ENCODE measurements around the gene RAD23B.
A peak's percentile ranks its signal among the peaks of the same experiment; 100 is the strongest.

RAD23B gene

DNA sequence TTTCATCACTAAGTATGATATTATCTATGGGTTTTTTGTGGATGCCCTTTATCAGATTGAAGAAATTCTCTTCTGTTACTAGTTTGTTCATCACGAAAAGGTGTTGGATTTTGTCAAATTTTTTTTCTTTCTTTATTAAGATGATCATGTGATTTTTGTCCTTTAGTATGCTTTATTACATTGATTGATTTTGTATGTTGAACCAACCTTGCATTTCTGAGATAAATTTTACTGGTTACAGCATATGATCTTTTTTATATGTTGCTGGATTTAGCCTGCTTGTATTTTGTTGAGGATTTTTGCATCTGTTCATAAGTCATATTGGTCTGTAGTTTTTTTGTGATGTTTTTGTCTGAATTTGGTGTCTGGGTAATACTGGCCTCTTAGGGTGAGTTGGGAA lies 42.8 kb downstream of the RAD23B start:
- H3K36me3 Mint-ChIP-seq (ENCODE audit: low read depth), result peaks cover 84% of the 10 kb centered on the region

DNA sequence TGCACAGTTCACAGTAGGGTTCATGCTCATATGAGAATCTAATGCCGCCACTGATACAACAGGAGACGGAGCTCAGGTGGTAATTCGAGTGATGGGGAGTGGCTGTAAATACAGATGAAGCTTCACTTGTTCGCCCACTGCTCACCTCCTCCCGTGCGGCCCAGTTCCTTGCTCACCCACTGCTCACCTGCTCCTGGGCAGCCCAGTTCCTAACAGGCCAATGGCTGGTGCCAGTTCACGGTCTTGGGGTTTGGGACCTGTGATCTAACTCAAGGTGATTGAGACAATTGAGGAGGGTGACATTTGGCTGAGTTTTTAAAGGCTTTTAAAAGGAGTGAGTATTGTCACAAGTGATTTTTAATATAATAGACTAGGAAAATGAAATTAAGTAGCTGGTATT lies 45.4 kb downstream of the RAD23B start:
- Mint-ChIP-seq H3K4me3 (no peak overlapping the region), H3K27me3 (no peaks in the 10 kb centered on the region), H3K9me3 (peaks cover 5% of the 10 kb centered on the region), H3K4me1 (peaks cover 9% of the 10 kb centered on the region), H3K27ac (no peak overlapping the region), H3K36me3 (ENCODE audit: low read depth) (peaks cover 92% of the 10 kb centered on the region)
- DNase-seq (no peak), ATAC-seq (no peak)

More for the DNA sequence above, 42.8 kb downstream of the RAD23B start:
- no peak for ATAC-seq
- no peak for DNase-seq
- Mint-ChIP-seq H3K9me3 (peaks cover 5% of the 10 kb centered on the region), H3K27me3 (no peaks in the 10 kb centered on the region), H3K4me3 (no peak overlapping the region), H3K4me1 (peaks cover 14% of the 10 kb centered on the region), H3K27ac (no peak overlapping the region)

DNA sequence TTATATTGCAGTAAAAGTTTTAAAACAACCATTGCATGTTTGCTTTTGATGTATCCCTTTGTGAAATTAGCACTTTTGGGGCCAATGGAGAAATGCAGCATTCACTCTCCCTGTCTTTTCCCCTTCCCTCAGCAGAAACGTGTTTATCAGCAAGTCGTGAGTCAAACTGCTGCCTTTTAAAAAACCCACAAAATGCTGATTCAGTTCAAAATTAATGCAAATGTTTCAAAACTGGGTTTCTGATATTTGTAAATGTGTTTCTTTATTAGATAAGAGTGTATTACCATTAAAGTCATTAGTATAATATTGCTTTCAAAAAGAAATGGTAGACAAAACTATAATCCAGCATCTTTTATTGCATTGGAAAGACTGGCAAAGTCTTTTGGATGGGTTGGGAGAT lies 47.3 kb downstream of the RAD23B start:
- DNase-seq (no peak), ATAC-seq (no peak)
- H3K36me3 Mint-ChIP-seq (ENCODE audit: low read depth), result peaks cover 88% of the 10 kb centered on the region
- H3K27me3 Mint-ChIP-seq, result no peaks in the 10 kb centered on the region
- H3K9me3 Mint-ChIP-seq, result no peaks in the 10 kb centered on the region
- H3K4me3 Mint-ChIP-seq, result no peak overlapping the region
- no peak overlapping the region for H3K27ac Mint-ChIP-seq
- H3K4me1 Mint-ChIP-seq, result peaks cover 2% of the 10 kb centered on the region

DNA sequence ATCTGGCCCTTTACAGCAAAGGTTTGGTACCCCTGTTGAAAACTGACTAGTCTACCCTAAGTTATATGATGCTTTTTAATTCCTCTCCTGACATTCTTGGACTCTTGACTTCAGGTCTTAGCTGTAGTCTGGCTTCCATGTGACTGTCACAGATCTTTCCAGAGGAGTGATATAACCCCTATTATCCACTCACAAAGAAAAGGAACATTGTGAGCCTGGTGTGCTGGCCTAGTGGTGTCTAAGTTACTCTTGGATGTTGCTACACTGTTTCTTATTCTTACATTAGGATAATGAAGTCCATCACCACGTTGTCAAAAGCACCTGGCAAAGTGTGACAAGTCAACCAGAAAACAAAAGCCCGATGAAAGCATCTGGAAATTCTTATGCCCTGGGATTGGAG lies 49.8 kb downstream of the RAD23B start:
- ATAC-seq, result no peak
- no peaks in the 10 kb centered on the region for H3K9me3 Mint-ChIP-seq
- DNase-seq, result no peak
- H3K36me3 Mint-ChIP-seq (ENCODE audit: low read depth), result peaks cover 68% of the 10 kb centered on the region
- no peak overlapping the region for H3K4me3 Mint-ChIP-seq
- H3K27ac Mint-ChIP-seq, result peak overlapping the region; percentile 65
- H3K4me1 Mint-ChIP-seq, result peaks cover under 1% of the 10 kb centered on the region
- no peaks in the 10 kb centered on the region for H3K27me3 Mint-ChIP-seq

DNA sequence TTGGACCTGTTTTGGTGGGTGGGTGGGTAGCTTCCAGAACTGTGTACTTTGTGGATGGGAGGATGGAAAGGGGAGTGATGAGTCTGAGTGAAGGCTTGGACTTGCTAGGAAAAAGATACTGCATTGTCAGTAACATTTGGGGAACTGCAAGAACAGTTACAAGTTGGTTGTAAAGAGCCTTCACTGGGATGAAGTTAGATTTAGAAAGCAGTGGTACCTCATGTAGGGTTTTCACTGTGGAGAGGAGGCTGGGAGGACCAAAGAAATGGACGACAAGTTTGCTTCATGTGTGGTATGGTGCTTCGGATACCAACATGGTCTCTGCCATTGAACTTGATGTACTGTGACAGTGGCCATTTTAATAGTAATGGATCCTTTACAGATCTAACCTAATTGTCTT lies 50.3 kb downstream of the RAD23B start:
- H3K4me1 Mint-ChIP-seq, result no peaks in the 10 kb centered on the region
- H3K4me3 Mint-ChIP-seq, result no peak overlapping the region
- H3K9me3 Mint-ChIP-seq, result no peaks in the 10 kb centered on the region
- ATAC-seq (no peak), DNase-seq (no peak)
- peaks cover 64% of the 10 kb centered on the region for H3K36me3 Mint-ChIP-seq (ENCODE audit: low read depth)
- no peaks in the 10 kb centered on the region for H3K27me3 Mint-ChIP-seq
- H3K27ac Mint-ChIP-seq, result no peak overlapping the region

DNA sequence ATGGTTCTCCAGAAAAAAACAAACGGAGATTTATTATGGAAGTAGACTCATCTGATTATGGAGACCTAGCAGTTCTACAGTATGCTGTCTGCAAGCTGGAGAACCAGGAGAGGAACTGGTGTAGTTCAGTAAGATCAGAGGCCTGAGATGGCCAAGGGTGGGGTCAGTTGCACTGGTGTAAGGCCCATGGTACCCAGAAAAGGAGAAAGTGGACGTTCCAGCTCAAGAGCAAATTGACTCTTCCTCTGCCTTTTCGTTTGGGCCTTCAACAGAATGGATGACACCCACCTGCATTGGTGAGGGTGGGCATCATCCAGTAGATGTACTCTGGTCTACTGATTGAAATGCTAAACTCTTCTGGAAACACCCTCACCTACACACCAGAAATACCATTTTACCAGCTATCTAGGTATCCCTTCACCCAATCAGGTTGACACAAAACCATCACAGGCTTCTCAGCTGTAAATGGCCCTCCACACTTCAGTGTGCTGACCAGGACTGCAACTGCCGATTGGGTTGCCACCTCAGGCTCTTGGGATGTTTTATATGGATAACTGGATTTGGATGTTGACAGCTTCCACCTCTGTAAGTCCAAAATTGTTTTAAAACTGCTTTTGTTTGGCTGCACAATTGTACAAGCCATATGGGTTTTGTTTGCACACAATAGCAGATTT lies 51.2 kb downstream of the RAD23B start:
- ATAC-seq, result no peak
- Mint-ChIP-seq H3K36me3 (ENCODE audit: low read depth) (peaks cover 60% of the 10 kb centered on the region), H3K4me3 (no peak overlapping the region), H3K9me3 (no peaks in the 10 kb centered on the region), H3K4me1 (no peaks in the 10 kb centered on the region), H3K27me3 (no peaks in the 10 kb centered on the region), H3K27ac (no peak overlapping the region)
- no peak for DNase-seq

DNA sequence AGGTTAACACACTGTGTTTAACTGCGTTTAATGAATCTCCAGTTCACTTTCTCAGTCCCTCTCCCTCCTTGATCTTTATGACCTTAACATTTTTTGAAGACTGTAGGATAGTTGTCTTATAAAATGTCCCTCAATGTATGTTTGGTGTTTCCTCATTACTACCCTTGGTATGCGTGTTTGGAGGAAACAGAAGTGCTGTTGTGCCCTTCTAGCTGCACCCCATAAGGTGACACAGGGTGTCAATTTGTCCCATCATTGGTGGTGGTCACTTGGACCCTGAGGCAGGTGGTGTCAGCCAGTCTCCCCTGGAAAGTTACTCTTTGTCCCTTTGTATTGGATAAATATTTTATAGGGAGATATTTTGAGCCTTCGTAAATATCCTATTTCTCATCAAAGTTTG lies 52.3 kb downstream of the RAD23B start:
- no peak overlapping the region for H3K27ac Mint-ChIP-seq
- peaks cover 53% of the 10 kb centered on the region for H3K36me3 Mint-ChIP-seq (ENCODE audit: low read depth)
- H3K27me3 Mint-ChIP-seq, result no peaks in the 10 kb centered on the region
- no peaks in the 10 kb centered on the region for H3K9me3 Mint-ChIP-seq
- no peak for DNase-seq
- ATAC-seq, result no peak
- no peak overlapping the region for H3K4me3 Mint-ChIP-seq
- H3K4me1 Mint-ChIP-seq, result no peaks in the 10 kb centered on the region

GRCh38 chr9:107336718-107337360 lies 53.8 kb downstream of the RAD23B start:
- DNase-seq, result no peak
- ATAC-seq, result no peak
- Mint-ChIP-seq H3K4me1 (peaks cover 6% of the 10 kb centered on the region), H3K27ac (no peak overlapping the region), H3K9me3 (no peaks in the 10 kb centered on the region), H3K36me3 (ENCODE audit: low read depth) (peaks cover 39% of the 10 kb centered on the region), H3K27me3 (no peaks in the 10 kb centered on the region), H3K4me3 (no peak overlapping the region)

GRCh38 chr9:107337676-107338590 lies 54.9 kb downstream of the RAD23B start:
- Mint-ChIP-seq H3K36me3 (ENCODE audit: low read depth) (peaks cover 29% of the 10 kb centered on the region), H3K27me3 (no peaks in the 10 kb centered on the region), H3K4me1 (peaks cover 6% of the 10 kb centered on the region), H3K9me3 (no peaks in the 10 kb centered on the region), H3K27ac (no peak overlapping the region), H3K4me3 (no peak overlapping the region)
- no peak for ATAC-seq
- DNase-seq, result no peak

DNA sequence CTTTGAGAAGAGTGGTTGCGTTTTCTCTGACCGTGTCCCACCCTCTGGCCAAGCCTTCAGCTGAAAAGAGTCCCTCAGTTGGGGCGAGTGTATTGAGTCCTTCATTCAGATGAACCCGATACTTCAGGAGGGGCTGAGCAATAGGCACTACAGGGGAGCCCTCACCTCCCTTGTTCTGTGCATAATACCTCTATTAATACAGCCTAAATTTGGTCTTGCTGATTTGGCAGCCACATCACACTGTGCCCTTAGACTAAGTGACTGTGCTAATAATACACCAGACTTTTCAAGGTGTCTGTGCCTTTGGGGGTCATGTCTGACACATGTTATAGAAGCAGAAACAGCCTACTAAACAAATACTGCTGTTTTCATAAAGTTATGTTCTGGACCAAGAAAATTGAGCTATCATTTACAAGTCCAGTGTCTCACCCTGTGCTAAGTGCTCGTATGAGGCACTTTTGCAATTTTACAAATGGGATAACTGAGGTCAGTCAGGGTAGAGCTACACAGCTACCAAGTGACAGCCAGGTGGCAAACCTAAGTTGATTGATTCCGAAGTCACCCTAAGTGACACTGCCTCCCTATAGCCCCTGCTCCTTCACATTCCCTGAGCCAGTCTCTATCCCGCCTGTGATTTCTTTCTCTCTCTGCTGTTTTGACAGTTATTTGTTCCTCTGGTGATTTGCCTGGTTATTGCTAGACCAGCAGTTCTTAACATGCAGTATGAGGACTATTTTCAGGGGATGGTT lies 56.0 kb downstream of the RAD23B start:
- no peaks in the 10 kb centered on the region for H3K9me3 Mint-ChIP-seq
- ATAC-seq (no peak), DNase-seq (no peak)
- H3K4me1 Mint-ChIP-seq, result peaks cover 6% of the 10 kb centered on the region
- no peaks in the 10 kb centered on the region for H3K27me3 Mint-ChIP-seq
- no peak overlapping the region for H3K27ac Mint-ChIP-seq
- no peak overlapping the region for H3K4me3 Mint-ChIP-seq
- H3K36me3 Mint-ChIP-seq (ENCODE audit: low read depth), result peaks cover 19% of the 10 kb centered on the region

DNA sequence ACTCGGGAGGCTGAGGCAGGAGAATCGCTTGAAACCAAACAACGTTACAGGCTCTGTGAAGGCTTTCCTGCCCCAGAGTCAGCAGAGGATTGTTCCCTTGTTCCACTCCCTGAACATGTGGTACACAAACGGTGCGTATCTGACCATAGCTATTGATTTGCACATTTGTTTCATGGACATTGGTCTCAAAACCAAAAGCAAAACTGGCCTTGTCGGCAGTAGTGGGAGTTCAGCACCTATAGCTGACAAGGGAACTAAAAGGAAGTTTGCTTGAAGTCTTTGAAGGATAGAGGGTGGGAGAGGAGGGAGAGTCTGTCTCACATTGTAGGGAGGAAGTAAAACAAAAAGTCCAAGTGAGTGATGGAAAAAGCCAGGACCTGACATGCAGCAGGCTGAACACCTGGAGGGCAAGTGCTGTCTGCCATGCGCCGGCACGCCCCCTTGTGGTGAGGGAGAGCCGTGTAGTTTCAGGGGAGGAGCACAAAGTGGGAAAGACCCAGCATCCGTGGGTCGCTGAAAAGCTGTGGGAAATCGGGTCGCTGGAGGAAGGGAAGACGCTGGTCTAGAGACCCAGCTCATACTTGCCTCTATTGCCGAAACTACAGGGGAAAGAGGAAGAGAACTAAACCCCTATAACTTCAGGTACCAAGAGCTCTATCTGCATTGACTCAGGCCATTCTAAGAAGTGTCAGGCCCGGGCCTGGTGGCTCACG lies 58.0 kb downstream of the RAD23B start:
- peak; percentile 88 for DNase-seq
- ATAC-seq, result peak; percentile 87
- H3K27me3 Mint-ChIP-seq, result no peaks in the 10 kb centered on the region
- no peak overlapping the region for H3K4me3 Mint-ChIP-seq
- no peaks in the 10 kb centered on the region for H3K9me3 Mint-ChIP-seq
- peak overlapping the region; percentile 28 for H3K27ac Mint-ChIP-seq
- H3K36me3 Mint-ChIP-seq (ENCODE audit: low read depth), result peaks cover 5% of the 10 kb centered on the region
- H3K4me1 Mint-ChIP-seq, result peaks cover 8% of the 10 kb centered on the region

GRCh38 chr9:107342476-107343161 lies 59.5 kb downstream of the RAD23B start:
- Mint-ChIP-seq H3K9me3 (no peaks in the 10 kb centered on the region), H3K4me3 (no peak overlapping the region), H3K36me3 (ENCODE audit: low read depth) (peaks cover 5% of the 10 kb centered on the region), H3K4me1 (peaks cover 8% of the 10 kb centered on the region), H3K27me3 (no peaks in the 10 kb centered on the region), H3K27ac (no peak overlapping the region)
- no peak for ATAC-seq
- DNase-seq, result no peak

DNA sequence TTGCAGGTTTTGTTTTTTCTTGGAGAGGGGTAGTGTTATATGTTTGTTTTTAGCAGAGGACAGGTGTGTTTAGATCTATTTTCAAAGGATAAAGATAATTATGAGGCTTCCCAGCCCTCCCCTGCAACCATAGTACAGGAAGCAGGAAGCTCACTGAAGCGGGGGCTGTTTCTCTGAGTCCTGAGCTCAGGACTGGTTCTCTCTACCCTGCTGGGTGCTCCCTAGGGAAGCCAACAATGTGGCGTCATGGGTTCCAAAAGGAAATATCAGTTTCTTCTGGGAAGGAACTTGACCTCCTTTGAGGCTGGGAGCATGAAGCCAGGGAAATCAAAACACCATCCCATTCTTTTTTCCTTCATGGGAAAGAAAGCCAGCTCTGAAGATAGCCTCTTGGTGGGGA lies 62.2 kb downstream of the RAD23B start:
- no peaks in the 10 kb centered on the region for H3K27me3 Mint-ChIP-seq
- H3K4me3 Mint-ChIP-seq, result no peak overlapping the region
- no peak for ATAC-seq
- H3K4me1 Mint-ChIP-seq, result peaks cover 8% of the 10 kb centered on the region
- no peak for DNase-seq
- H3K27ac Mint-ChIP-seq, result no peak overlapping the region
- no peaks in the 10 kb centered on the region for H3K36me3 Mint-ChIP-seq (ENCODE audit: low read depth)
- no peaks in the 10 kb centered on the region for H3K9me3 Mint-ChIP-seq

All from activated naive CD8-positive, alpha-beta T cell treated with anti-CD3 and anti-CD28 coated beads, Interleukin-2, amount 50 U/mL, for 24 hours (primary cell).